ENCODE results near the gene SLC44A4. TPM values are rescaled to one million over a fixed set of nuclear protein-coding genes. Genes with fewer than 3 reads are reported as not detected.

SLC44A4 gene
- total RNA-seq, 1 donor from 2014 or later, result not detected

DNA sequence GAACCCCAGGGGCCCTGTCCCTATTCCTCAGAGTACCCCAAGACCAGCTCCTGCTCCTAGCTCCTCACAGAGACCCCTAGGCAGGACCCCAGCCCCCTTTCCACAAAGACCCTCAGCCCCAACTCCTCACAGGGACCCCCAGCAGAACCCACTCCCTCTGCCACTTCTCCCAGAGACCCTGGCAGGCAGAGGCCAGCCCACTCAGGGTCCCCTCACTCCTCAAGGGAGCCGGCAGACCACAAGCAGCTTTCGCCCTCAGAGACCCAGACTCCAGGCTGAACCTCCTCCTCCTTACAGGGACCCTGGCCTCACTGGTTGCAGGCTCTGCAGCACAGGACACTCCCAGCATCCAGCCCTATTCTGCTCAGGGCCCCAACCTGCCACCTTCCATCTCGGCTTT lies 575 bp downstream of the SLC44A4 start:
- no peak for DNase-seq (ENCODE audit: low spot score)
- no peaks in the 10 kb centered on the region for H3K4me1 Mint-ChIP-seq (ENCODE audit: low read depth)
- TF ChIP-seq, protein P1, sequence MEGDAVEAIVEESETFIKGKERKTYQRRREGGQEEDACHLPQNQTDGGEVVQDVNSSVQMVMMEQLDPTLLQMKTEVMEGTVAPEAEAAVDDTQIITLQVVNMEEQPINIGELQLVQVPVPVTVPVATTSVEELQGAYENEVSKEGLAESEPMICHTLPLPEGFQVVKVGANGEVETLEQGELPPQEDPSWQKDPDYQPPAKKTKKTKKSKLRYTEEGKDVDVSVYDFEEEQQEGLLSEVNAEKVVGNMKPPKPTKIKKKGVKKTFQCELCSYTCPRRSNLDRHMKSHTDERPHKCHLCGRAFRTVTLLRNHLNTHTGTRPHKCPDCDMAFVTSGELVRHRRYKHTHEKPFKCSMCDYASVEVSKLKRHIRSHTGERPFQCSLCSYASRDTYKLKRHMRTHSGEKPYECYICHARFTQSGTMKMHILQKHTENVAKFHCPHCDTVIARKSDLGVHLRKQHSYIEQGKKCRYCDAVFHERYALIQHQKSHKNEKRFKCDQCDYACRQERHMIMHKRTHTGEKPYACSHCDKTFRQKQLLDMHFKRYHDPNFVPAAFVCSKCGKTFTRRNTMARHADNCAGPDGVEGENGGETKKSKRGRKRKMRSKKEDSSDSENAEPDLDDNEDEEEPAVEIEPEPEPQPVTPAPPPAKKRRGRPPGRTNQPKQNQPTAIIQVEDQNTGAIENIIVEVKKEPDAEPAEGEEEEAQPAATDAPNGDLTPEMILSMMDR (IDR thresholded peaks at IDR 0.05), result no peak
- H3K27ac Mint-ChIP-seq (ENCODE audit: unreplicated experiment), result no peak overlapping the region
- no peak overlapping the region for H3K4me3 Mint-ChIP-seq (ENCODE audit: unreplicated experiment)
- H3K36me3 Mint-ChIP-seq (ENCODE audit: low read depth), result peaks cover 25% of the 10 kb centered on the region
- H3K9me3 Mint-ChIP-seq (ENCODE audit: low read depth), result no peaks in the 10 kb centered on the region
- H3K27me3 Mint-ChIP-seq (ENCODE audit: low read depth), result no peaks in the 10 kb centered on the region

DNA sequence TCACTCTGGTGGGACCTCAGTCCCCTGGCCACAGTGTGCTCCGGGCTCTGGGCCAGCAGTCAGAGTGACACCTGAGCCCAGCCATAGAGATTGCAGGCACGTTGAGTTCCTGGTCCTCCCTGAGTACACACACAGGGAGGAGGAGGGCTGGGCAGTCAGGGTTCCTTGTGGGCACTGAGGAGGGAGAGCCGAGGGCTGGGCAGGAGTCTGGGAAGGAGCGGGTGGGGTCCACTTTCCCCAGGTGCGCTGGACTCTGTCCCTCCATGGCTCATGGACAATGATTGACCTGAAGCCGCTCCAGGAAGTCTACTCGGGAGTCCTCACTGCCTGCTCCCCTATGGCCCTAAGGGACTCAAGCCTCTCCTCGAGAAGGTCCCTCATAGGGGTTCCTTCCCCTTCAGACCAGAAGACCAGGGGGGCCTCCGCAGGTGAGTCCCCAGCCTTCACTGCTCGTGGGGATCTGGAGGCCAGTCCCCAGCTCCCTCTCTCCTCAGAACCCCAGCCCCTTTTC lies 1.1 kb downstream of the SLC44A4 start:
- Mint-ChIP-seq H3K4me3 (ENCODE audit: unreplicated experiment) (no peak overlapping the region), H3K9me3 (ENCODE audit: low read depth) (no peaks in the 10 kb centered on the region), H3K27ac (ENCODE audit: unreplicated experiment) (no peak overlapping the region), H3K4me1 (ENCODE audit: low read depth) (no peaks in the 10 kb centered on the region), H3K36me3 (ENCODE audit: low read depth) (peaks cover 21% of the 10 kb centered on the region), H3K27me3 (ENCODE audit: low read depth) (no peaks in the 10 kb centered on the region)
- TF ChIP-seq, protein P1 (IDR thresholded peaks at IDR 0.05), result no peak
- no peak for DNase-seq (ENCODE audit: low spot score)

DNA sequence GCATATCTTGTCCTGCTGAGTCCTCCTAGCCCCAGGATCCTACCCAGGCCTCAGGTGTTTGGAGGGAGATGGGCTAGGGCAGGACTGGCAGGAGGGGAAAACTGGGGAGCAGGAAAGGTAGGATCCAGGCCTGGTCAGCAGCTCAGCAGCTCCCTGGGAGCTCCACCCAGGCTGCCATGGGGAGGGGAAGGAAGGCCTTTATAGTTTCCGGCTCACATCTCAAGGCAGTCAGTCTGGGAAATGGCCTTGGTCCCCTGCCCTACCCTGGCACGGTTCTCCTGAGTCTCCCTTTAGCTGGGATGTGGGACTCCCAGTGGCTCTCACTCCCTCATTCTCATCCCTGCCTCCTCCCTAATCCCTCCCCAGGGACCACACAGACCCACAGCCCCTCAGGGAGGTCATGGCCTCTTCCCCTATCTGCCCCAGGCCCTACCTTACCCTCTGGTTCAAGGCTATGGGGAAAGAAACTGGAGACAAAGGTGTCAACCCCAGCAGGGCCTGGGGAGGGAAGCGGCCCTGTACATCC lies 1.6 kb downstream of the SLC44A4 start:
- TF ChIP-seq, protein P1 (IDR thresholded peaks at IDR 0.05), result no peak
- H3K4me1 Mint-ChIP-seq (ENCODE audit: low read depth), result no peaks in the 10 kb centered on the region
- DNase-seq (ENCODE audit: low spot score), result no peak
- no peaks in the 10 kb centered on the region for H3K27me3 Mint-ChIP-seq (ENCODE audit: low read depth)
- H3K4me3 Mint-ChIP-seq (ENCODE audit: unreplicated experiment), result no peak overlapping the region
- no peaks in the 10 kb centered on the region for H3K9me3 Mint-ChIP-seq (ENCODE audit: low read depth)
- H3K36me3 Mint-ChIP-seq (ENCODE audit: low read depth), result peaks cover 17% of the 10 kb centered on the region
- H3K27ac Mint-ChIP-seq (ENCODE audit: unreplicated experiment), result no peak overlapping the region

DNA sequence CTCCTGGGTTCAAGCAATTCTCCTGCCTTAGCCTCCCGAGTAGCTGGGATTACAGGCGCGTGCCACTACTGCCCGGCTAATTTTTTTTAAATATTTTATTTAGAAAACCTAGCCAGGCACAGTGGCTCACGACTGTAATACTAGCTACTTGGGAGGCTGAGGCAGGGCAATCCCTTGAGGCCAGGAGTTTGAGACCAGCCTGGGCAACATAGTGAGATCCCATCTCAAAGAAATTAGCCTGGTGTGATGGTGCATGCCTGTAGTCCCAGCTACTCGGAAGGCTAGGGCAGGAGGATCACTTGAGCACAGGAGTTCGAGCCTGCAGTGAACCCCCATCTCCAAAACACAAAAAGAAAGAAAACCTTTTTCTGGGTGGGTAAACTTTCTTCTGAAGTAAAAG lies 2.4 kb downstream of the SLC44A4 start:
- DNase-seq (ENCODE audit: low spot score), result no peak
- TF ChIP-seq, protein P1 (IDR thresholded peaks at IDR 0.05), result no peak
- Mint-ChIP-seq H3K36me3 (ENCODE audit: low read depth) (peaks cover 13% of the 10 kb centered on the region), H3K4me3 (ENCODE audit: unreplicated experiment) (no peak overlapping the region), H3K4me1 (ENCODE audit: low read depth) (no peaks in the 10 kb centered on the region), H3K27ac (ENCODE audit: unreplicated experiment) (no peak overlapping the region), H3K9me3 (ENCODE audit: low read depth) (no peaks in the 10 kb centered on the region), H3K27me3 (ENCODE audit: low read depth) (no peaks in the 10 kb centered on the region)

DNA sequence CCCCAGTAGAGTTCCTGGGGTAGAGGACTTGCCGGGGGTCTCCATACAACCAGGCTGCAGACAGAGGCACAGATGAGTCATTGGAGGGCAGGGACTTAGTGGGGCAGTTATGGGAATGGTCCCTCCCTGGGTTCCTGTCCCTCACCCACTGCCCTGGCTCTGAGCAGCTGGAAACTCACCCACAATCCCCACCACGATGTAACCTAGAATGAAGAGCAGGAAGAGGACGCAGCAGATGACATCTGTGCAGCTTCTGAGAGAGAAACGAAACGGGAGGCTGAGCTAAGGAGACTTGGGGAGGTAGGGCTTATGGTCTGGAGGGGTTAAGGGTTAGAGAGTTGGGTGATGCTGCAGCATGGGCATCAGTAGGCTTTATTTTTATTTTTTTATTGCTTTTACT lies 2.9 kb downstream of the SLC44A4 start:
- Mint-ChIP-seq H3K27ac (ENCODE audit: unreplicated experiment) (no peak overlapping the region), H3K36me3 (ENCODE audit: low read depth) (peaks cover 8% of the 10 kb centered on the region), H3K27me3 (ENCODE audit: low read depth) (no peaks in the 10 kb centered on the region), H3K4me1 (ENCODE audit: low read depth) (peaks cover 4% of the 10 kb centered on the region), H3K4me3 (ENCODE audit: unreplicated experiment) (no peak overlapping the region), H3K9me3 (ENCODE audit: low read depth) (no peaks in the 10 kb centered on the region)
- TF ChIP-seq, protein P1 (IDR thresholded peaks at IDR 0.05), result no peak
- no peak for DNase-seq (ENCODE audit: low spot score)

All from chondrocyte (in vitro differentiated cells).